Adrenal gland (tissue), 12 donors: ENCODE results near the gene TSPAN18. TPM values are rescaled to one million over a fixed set of nuclear protein-coding genes. Genes with fewer than 3 reads are reported as not detected.

Experiments
- DNase-seq, 7 donors: peaks; one replicate each; pipeline ENCODE4 v3.0.0-alpha.2; 2019 to 2020
- H3K27ac ChIP-seq, 5 donors: fragments of 200-600 bp; sonication (generic) in 4 of 5; 1 replicate in 3 of 5; 2 replicates in 2 of 5; pipeline versions ENCODE4 v1.5.1 to v1.8.0; 2016 to 2020; ENCODE audit warnings: mild to moderate bottlenecking in 1 of 5
- H3K27me3 ChIP-seq: fragments of 200-600 bp; 2 replicates; pipeline ENCODE4 v1.8.0; 2021
- H3K36me3 ChIP-seq, 2 donors: fragments of 200-600 bp; replicated peaks in 1 of 2; 1 replicate in 1 of 2; 2 replicates in 1 of 2; pipeline versions ENCODE4 v1.5.1 to v1.8.0; 2018 to 2022
- H3K4me1 ChIP-seq, 2 donors: fragments of 200-600 bp; replicated peaks in 1 of 2; 1 replicate in 1 of 2; 2 replicates in 1 of 2; pipeline versions ENCODE4 v1.5.1 to v1.8.0; 2018 to 2021
- H3K4me3 ChIP-seq, 4 donors: fragments of 200-600 bp; sonication (generic) in 3 of 4; one replicate each; pipeline ENCODE4 v1.5.1; 2016 to 2018
- H3K9me3 ChIP-seq, 3 donors: fragments of 200-600 bp; sonication (generic) in 1 of 3; replicated peaks in 1 of 3; 1 replicate in 2 of 3; 2 replicates in 1 of 3; pipeline versions ENCODE4 v1.5.1 to v1.8.0; 2016 to 2021
- CTCF ChIP-seq, 6 experiments: fragments of 450-650 bp in 4 of 6; fragments of 200-600 bp in 2 of 6; sonication (generic) in 1 of 6; IDR thresholded peaks; 1 replicate in 5 of 6; 2 replicates in 1 of 6; pipeline versions ENCODE4 v1.5.1 to v1.8.0; 2016 to 2021; ENCODE audit warnings: antibody characterized with exemption in 6 of 6, mild to moderate bottlenecking in 2 of 6, moderate library complexity in 1 of 6
- POLR2A ChIP-seq, 2 donors: fragments of 450-650 bp; IDR thresholded peaks; one replicate each; pipeline ENCODE4 v1.6.1; 2017; ENCODE audit warnings: antibody characterized with exemption in 2 of 2, mild to moderate bottlenecking in 2 of 2, moderate library complexity in 1 of 2
- whole genome bisulfite sequencing, 4 donors: extraction: QIAGEN DNeasy Blood & Tissue Kit in 2 of 4; methylation state at CpG; one replicate each; pipeline versions ENCODE4 v1.1.5 to v1.1.7; 2013 to 2017; 5-methylcytosine and 5-hydroxymethylcytosine counted together
- intact Hi-C, 2 donors: fragments of 100-400 bp; cut with DNase I; formaldehyde crosslinking; loops; one replicate each; pipeline versions ENCODE4 v1.14.1 to v1.15.0; 2022 to 2023
- polyA plus RNA-seq, 3 donors: library from polyadenylated mRNA; stranded (reverse); fragments of 200-250 nt in 2 of 3; fragments of 350-450 nt in 1 of 3; fragmentation: Illumina TruSeq in 1 of 3; extraction: RNeasy Lipid Tissue Mini Kit (QIAGEN cat#74804) in 1 of 3; gene quantifications; one replicate each; pipeline ENCODE4 v1.2.3, GENCODE V29; 2013 to 2014
- total RNA-seq, 9 donors: library from RNA; depleted of rRNA in 4 of 9; stranded (reverse); fragments of >200 nt in 4 of 9; fragments of 120-200 nt in 1 of 9; fragmentation: NEBNext Ultra II Directional in 1 of 9; extraction: Animal tissue kit (Norgen Biotek cat#: 25700) in 1 of 9; gene quantifications; one replicate each; pipeline versions ENCODE4 v1.1.0 to v1.2.4, GENCODE V29; 2013 to 2023
- donor health status: healthy with polysubstance abuse.
- donor health status: Bipolar disorder and iron deficiency.
- donor health status: DM: yes; HTN: yes; CAD: no.
- donor health status: DM: no; HTN: no; CAD: no.
- donor health status: DM: no; HTN: no; CAD: no.
- donor health status: DM: yes; HTN: yes; CAD: no.

The TSPAN18 gene
- total and polyA plus RNA-seq, 12 donors, result 24.5 to 168 (median 58.4) TPM

GRCh38 chr11:44946263-44946662 lies 219.5 kb downstream of the TSPAN18 start:
- Histone ChIP-seq H3K4me1 (peaks cover 4 to 8% of the 10 kb centered on the region in 2 donors), H3K27me3 (no peaks in the 10 kb centered on the region), H3K4me3 (no peak overlapping the region), H3K9me3 (no peaks in the 10 kb centered on the region), H3K36me3 (no peaks in the 10 kb centered on the region), H3K27ac (peak overlapping the region in 1 of 5 donors; percentile 76)
- no peak for TF ChIP-seq CTCF (IDR thresholded peaks at IDR 0.05)
- no peak for TF ChIP-seq POLR2A (IDR thresholded peaks at IDR 0.05)
- intact Hi-C loops, result no loop called here
- DNase-seq, result no peak
- 70 to 91% (median 80%) methylated on average over 10 to 12 of the region's 12 CpGs for WGBS, 4 donors

- Histone ChIP-seq H3K27ac (peak overlapping the region in 2 of 5 donors; percentile 17 to 76), H3K4me3 (no peak overlapping the region), H3K9me3 (no peaks in the 10 kb centered on the region), H3K27me3 (no peaks in the 10 kb centered on the region), H3K4me1 (peaks cover 4 to 8% of the 10 kb centered on the region in 2 donors), H3K36me3 (no peaks in the 10 kb centered on the region)
- peak in 1 of 7 donors; percentile 25 for DNase-seq
- intact Hi-C loops, result no loop called here
- 28 to 46% (median 33%) methylated on average over 5 to 9 of the region's 9 CpGs for WGBS, 4 donors
- no peak for TF ChIP-seq POLR2A (IDR thresholded peaks at IDR 0.05)
- no peak for TF ChIP-seq CTCF (IDR thresholded peaks at IDR 0.05)
Observed at GRCh38 chr11:44947114-44947513, 220.4 kb downstream of the TSPAN18 start.

- intact Hi-C loops, result no loop called here
- no peak for TF ChIP-seq POLR2A (IDR thresholded peaks at IDR 0.05)
- Histone ChIP-seq H3K9me3 (no peaks in the 10 kb centered on the region), H3K4me1 (peaks cover 4 to 8% of the 10 kb centered on the region in 2 donors), H3K27ac (peak overlapping the region in 1 of 5 donors; percentile 76), H3K4me3 (no peak overlapping the region), H3K36me3 (no peaks in the 10 kb centered on the region), H3K27me3 (no peaks in the 10 kb centered on the region)
- no peak for DNase-seq
- WGBS, 4 donors, result 83 to 91% (median 90%) methylated on average over 3 of the region's 3 CpGs
Observed at GRCh38 chr11:44948155-44948554, 221.4 kb downstream of the TSPAN18 start.

DNA sequence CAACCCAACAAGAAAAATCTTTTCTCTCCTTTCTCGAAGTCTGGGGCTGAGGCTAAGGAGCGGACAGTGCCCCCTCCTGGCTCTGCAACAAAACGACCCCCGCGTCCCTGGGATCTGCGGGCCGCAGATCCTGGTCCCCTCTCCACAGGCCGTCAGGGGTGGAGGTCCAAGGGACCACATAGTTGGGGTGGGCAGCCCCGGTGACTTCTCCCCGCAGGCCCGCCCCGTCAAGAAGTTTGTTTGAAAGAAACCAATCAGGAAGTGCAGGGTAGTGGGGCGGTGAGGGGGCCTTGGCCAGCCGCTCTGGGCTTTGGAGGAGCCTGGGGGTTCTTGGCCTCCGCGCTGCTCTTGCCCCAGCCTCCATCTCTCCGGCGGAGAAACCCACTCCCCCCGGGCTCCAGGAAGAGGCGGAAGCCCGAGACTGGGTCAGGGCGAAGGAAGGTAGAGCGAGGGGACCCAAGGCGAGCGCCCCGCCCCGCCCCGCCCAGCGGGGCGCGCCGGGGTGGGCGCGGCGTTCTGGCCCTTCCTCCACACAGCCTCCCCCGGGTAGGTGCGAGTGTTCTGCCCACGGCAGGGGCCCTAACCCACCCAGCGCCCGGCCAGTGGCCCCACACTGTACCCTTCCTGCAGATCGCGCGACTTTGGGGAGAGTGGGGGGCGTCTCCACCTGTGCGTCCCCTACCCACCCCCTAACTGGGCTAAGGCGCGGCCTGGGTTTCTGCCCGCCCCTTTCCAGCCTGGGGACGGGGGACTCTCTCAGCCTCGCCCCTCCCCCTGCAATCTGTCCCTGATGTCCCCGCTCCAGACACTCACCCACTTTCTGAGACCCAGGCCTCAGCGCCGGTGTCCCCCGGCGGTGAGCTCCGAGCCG lies 222.6 kb downstream of the TSPAN18 start:
- Histone ChIP-seq H3K9me3 (no peaks in the 10 kb centered on the region), H3K27me3 (no peaks in the 10 kb centered on the region), H3K36me3 (no peaks in the 10 kb centered on the region), H3K4me1 (peaks cover 8 to 9% of the 10 kb centered on the region in 2 donors), H3K4me3 (peak overlapping the region in 3 of 4 donors; percentile 11 to 72 (median 70)), H3K27ac (peak overlapping the region in 4 of 5 donors; percentile 64 to 89 (median 73))
- DNase-seq, result no peak
- TF ChIP-seq POLR2A (IDR thresholded peaks at IDR 0.05), result no peak
- TF ChIP-seq CTCF (IDR thresholded peaks at IDR 0.05), result peak in 3 of 6 experiments; percentile 35 to 44 (median 36)
- WGBS, 4 donors, result 5 to 9% (median 6%) methylated on average over 12 to 57 of the region's 57 CpGs
- intact Hi-C loops, result no loop called here
